Epidermal melanocyte (primary cell): ENCODE results near the gene F8.
A peak's percentile ranks its signal among the peaks of the same experiment; 100 is the strongest.
"Not testable (repeated sequence)": the region's sequence is repeated elsewhere in the genome, so short reads cannot be mapped to it uniquely, and the experiment has no call there.

Experiments used
- DNase-seq: peaks from one replicate; pipeline ENCODE4 v3.0.0; 2011; ENCODE audit warnings: low spot score; ENCODE audit not compliant: insufficient read length

Gene F8

DNA sequence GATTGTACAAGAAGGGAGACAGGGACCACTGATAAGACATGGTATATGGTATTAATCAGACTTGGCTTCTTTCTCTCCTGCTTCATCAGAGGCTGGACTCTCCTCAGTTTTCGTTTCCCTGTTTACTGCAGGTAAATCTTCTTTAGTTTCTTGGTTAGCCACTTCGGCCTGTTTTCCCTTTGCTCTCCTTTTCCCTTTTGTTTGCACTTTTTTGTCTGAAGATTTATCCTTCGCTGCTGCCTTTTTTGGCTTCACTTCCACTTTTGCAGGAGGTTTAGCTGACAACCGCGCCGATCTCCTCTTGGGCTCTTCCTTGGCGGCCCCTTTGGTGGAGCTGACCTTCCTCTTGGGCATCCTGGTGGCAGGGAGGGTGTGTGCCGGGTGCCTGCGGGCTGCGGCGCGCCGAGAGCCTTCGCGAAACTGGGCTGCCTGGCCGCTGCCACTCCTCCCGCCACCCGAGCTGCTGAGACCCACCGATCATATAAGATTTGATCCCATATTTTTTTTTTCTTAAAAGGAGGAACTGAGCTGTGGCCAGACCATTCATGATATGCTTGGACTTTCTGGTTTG is 205.4 kb downstream of the F8 start:
- not testable (repeated sequence) for DNase-seq

DNA sequence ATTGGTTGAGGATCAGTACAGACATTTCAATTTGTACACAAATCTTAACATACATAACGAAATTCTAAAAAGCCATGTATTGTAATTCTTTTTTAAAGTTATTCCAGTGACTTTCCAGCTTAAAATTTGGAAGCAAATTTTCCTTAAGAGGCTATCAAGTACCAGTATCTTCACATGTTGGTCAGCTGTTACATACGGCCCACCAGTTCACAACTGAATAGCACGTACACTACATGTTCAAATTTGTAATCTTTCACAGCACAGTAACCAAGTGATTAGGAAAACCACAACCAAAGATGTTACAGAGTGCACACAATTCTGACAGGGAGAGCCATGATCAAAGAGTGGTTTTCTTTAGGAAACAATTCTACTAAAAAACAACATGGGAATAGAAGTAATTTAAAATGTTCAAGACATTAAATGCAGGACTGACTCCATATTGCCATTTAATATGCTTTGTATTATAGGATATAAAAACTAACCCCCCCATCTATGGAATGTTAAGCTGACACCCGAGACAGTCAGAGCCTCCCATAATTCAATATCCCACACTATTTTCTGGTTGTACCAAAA is 206.1 kb downstream of the F8 start:
- not testable (repeated sequence) for DNase-seq

GRCh38 chrX:154815274-154815818 is 207.2 kb downstream of the F8 start:
- no peak for DNase-seq

GRCh38 chrX:154813801-154814200 is 208.7 kb downstream of the F8 start:
- no peak for DNase-seq

- no peak for DNase-seq
These were observed 210.0 kb downstream of the F8 start for GRCh38 chrX:154812341-154813101.

DNA sequence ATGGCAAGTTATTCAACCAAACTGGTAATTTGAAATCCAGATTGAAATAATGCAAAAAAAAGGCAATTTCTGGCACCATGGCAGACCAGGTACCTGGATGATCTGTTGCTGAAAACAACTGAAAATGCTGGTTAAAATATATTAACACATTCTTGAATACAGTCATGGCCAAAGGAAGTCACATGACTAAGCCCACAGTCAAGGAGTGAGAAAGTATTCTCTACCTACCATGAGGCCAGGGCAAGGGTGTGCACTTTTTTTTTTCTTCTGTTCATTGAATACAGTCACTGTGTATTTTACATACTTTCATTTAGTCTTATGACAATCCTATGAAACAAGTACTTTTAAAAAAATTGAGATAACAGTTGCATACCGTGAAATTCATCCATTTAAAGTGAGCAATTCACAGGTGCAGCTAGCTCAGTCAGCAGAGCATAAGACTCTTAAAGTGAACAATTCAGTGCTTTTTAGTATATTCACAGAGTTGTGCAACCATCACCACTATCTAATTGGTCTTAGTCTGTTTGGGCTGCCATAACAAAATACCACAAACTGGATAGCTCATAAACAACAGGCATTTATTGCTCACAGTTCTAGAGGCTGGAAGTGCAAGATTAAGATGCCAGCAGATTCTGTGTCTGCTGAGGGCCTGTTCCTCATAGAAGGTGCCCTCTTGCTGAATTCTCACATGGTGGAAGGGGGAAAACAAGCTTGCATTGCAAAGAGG is 212.4 kb downstream of the F8 start:
- DNase-seq, result no peak

DNA sequence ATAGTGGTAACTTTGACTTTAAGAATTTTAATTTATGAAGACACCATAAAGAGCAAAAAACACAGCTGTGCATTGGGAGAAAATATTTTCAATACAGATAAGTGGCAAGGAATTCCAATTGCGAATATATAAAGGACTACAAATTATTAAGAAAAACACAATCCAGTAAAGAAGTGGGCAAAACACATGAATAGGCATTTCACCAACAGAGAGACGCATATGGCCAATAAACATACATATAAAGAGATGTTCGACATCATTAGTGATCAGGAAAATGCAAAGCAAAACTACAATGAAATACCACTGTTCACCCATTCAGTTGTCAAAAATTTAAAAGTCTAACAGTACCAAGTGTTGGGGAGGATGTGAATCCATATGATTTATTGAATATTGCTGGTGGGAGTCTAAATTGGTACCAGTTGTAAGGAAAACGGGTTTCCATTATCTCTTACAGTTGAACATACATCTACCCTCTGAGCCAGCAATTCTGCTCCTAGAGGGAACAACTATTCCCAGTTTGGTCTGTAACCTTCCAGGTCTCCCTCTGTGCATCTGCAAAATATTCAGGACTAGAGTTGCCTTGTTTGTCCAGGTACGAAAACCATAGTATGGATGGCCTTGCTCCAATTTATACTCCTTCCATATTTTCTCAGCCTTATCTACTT is 215.6 kb downstream of the F8 start:
- DNase-seq, result no peak

- no peak for DNase-seq
These were observed 216.8 kb downstream of the F8 start for GRCh38 chrX:154805696-154806091.

- DNase-seq, result peak; percentile 31
These were observed 217.4 kb downstream of the F8 start, which contains the start of gene MPP1 for GRCh38 chrX:154804957-154805695. Gene MPP1, minus strand, starts transcription at chrX:154805485. Its CDS starts 112 bp downstream, at chrX:154805373.

GRCh38 chrX:154804261-154804956 is 218.1 kb downstream of the F8 start:
- DNase-seq, result no peak

- no peak for DNase-seq
These were observed 219.6 kb downstream of the F8 start for GRCh38 chrX:154802947-154803346.

DNA sequence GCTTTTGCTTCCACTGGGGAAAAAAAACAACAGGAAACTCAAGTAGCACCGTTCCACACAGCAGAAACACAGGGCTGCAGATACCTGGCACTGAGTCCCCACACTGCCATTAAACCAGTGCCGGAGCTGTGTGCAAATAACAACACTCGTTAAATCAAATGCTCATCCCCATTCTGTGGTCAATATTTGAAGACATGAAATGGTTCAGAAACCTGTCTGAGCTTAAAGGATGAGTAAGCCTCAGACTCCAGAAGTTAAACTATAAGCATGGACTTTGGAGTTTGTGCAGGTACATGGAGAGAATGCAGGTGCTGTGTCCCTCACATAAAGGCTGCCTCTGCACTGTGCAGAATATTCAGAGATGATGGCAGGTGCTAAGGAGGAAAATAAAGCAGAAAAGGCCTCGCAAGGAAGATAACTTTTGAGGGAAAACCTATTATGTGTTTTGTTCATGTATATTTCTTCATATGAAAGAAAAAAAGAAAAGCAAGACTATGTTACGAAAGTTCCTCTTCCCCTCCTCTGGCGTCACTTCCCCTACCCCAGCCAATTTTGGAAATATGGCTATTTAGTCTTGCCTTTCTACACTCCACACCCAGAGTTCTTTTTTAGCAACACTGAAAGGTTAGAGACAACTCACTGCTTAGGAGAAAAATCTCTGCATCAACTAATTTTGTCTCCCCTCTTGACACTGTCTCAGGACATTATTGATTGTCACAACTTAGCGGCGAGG is 221.9 kb downstream of the F8 start:
- no peak for DNase-seq

GRCh38 chrX:154799556-154800348 is 222.8 kb downstream of the F8 start:
- no peak for DNase-seq

DNA sequence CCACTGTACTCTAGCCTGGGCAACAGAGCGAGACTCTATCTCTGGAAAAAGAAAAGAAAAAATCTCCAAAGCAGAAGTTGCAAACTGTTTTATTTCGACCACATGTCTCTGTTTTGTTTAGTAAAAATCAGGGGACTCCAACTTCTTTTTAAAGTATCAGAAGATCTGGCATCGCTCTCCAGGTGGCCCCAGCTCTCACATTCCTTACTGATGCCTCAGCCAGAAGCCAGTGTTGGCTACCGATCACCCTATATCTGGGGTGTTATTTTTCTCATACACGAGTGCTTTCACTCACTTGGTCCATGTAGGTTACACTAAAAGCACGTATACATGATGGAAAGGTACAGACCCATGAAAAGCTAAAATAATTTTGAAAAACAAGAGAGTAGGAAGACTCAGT is 225.5 kb downstream of the F8 start:
- no peak for DNase-seq

DNA sequence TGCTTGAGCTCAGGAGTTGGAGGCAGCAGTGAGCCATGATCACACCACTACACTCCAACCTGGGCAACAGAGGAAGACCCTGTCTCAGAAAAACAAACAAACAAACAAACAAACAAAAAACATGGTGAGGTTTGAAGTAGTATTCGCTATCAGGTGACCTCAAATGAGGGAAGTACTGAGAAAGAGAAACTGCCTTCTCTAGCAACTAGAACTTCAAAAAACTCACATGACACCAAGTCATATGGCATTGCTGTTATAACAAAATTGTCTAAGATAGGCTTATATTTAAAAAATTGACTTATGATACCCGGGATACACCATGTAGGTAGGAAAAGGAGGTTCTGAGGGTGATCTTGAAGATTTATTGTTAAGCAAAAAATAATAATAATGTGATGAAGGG is 227.5 kb downstream of the F8 start:
- no peak for DNase-seq

DNA sequence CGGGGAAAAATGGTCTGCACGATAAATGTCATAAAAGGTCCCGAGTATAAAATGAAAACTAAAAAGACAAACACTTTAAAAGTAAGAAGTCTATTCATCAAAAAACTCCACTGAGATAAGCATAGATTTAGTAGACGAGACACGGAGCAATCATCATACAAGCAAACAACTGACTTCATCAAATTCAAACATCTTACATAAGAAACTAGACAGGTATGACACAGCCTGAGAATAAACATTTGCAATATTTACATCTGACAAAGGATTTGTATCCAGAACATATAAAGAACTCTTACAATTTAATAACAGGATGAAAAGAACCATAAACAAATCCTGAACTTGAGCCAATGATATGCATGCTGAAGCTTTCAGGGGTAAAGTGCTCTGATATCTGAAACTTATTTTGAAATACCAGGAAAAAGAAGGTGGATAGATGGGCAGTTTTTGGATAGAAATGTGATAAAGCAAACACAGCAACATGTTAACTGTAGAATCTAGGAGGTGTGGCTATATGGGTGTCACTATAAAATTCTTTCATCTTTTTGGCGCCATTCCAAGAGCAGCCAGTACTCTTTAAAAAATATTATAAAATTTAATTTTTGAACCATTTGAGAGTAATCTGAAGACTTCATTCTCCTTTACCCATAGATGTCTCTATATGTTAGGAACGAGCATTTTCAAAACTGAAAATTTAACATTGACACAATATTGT is 229.3 kb downstream of the F8 start:
- DNase-seq, result no peak

DNA sequence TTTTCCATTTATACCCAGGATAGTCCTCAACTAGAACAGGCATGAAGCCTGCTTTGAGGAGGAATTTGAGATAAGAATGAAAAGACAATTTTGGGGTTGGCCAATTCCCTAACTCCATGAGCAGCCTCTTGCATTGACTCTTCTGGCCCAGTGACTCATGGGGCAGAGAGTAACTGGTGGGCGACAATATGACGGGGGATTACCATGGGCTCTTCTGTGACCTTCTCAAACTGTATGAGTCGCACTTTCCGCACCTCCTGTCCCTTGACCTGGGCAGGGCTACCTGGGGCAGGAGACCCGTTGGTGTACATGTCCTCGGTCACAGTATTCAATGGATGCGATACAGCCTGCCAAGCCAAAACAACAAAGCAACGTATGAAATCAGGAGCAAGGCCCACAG is 230.6 kb downstream of the F8 start:
- no peak for DNase-seq

GRCh38 chrX:154791467-154791866 is 231.1 kb downstream of the F8 start:
- no peak for DNase-seq
